NT2/D1 (cell line): ENCODE results near the gene CAMK1G.

Experiments
- SUZ12 ChIP-seq: IDR thresholded peaks from 2 replicates; pipeline ENCODE4 v1.6.1; 2011; ENCODE audit not compliant: insufficient read length, insufficient read depth; ENCODE audit errors: extremely low read depth
- YY1 ChIP-seq: IDR thresholded peaks from 2 replicates; pipeline ENCODE4 v1.6.1; 2011; ENCODE audit not compliant: insufficient read length, insufficient read depth
- ZNF274 ChIP-seq: IDR thresholded peaks from 2 replicates; pipeline ENCODE4 v1.6.1; 2011; ENCODE audit warnings: mild to moderate bottlenecking, low read depth, low read length

DNA sequence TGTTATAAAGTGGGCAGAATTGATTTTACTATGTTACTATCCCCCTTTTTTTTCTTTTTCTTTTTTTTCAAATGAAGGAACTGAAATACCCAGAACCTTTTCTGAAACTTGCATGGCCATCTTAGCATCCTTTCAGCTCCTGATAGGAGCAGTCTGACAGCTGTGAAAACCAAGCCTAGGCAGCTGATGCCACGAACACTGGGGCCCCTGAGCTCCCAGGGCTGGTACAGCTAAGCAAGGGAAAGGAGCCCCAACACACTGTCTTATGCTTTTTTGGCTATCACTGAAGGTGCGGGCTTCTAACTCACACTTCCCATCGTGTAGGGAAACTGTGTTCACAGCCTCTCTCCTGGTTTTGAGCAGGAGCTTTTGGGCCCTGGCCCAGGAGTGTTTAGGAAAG lies 23.0 kb upstream of the CAMK1G start:
- TF ChIP-seq SUZ12 (no peak), YY1 (no peak), ZNF274 (no peak)
